GOT3 (cell line): ENCODE results near the gene GNA12.
"Not testable (repeated sequence)": the region's sequence is repeated elsewhere in the genome, so short reads cannot be mapped to it uniquely, and the experiment has no call there.

Source experiments
- DNase-seq: peaks from one replicate; lab custom pipeline; 2025; ENCODE audit warnings: mixed read lengths; lab: John Stamatoyannopoulos, UW

GNA12 gene

DNA sequence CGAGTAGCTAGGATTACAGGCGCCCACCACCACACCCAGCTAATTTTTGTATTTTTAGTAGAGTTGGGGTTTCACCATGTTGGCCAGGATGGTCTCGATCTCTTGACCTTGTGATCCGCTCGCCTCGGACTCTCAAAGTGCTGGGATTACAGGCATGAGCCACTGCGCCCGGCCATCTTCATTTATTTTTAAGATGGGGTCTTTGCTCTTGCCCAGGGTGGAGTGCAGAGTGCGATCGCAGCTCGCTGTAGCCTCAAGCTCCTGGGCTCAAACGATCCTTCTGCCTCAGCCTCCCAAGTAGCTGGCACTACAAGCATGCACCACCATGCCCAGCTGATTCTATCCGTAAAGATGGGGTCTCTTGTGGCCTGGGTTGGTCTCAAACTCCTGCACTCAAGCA is 116.9 kb downstream of the GNA12 start:
- not testable (repeated sequence) for DNase-seq

DNA sequence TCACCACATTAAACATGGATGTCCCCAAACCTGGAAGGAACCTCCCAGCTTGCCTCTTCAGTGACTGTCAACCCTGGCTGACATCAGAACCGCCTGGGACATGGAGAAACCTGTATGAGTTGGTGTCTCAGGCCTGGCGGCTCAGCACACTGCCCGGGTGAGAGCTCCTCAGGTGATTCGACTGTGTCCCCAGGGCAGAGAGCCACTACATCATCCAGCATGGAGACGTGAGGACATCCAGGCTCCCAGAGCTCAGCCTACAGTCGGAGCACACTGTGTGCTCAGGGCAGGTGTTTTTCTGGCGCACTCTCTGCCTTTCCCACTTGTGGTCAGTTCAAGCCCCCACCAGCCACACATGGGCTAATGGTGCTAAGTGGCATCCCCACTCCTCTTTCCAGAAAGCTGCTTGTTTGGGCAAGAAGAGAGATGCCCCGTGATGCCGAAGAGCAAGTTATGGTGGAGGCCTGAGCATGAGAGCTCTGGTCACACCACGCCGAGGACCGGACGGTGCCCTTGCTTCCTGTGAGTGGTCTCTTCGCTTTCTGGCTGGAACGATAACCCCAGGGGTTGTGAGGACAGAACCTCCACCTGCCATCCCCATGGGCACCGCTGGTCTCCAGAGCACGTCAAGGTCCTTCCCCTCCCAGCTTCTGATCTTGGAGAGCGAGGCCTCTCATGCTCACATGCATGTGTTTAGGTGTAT is 117.6 kb downstream of the GNA12 start:
- no peak for DNase-seq

DNA sequence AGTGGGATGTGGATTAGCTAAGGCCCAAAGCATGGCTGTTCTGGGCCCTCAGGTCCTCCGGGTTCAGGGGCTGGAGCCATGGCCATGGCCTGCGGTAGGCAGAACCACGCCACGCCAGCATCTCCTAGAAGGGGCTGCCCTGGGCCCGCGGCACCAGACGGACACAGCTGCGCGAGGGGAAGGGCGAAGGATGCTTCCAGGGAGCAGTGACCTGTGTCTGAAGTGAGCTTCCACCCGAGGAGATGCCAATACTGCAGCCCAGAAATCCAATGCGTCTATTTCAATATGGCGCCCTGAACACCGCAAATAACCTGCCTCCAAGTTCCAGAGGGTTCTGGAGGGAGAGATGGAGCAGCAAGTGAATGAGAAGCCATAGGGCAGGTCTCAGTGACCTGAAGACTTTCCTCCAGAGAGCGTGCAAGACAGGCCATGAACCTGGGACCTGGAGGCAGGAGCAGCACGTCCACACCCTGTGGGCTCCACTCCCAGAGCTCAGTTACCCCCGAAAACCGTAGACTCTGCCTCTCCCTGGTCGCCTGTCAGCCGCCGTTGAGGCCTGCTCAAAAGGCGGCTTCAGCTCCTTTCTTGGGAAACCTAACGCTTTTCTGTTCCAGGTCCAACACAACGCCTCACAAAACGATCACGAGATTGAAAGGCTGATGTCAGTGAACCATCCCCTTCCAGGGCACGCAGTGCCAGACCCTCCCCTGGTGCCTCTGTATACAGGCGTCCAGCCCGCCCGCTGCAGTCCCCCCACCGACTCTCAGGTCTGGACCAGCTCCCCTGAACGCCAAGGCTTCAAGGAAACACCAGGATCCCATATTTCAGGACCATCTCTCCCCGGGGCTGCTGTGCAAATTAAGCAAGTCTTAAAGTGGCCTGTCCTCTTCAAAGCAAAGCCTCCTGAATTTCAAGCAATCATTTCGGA is 118.7 kb downstream of the GNA12 start:
- no peak for DNase-seq

DNA sequence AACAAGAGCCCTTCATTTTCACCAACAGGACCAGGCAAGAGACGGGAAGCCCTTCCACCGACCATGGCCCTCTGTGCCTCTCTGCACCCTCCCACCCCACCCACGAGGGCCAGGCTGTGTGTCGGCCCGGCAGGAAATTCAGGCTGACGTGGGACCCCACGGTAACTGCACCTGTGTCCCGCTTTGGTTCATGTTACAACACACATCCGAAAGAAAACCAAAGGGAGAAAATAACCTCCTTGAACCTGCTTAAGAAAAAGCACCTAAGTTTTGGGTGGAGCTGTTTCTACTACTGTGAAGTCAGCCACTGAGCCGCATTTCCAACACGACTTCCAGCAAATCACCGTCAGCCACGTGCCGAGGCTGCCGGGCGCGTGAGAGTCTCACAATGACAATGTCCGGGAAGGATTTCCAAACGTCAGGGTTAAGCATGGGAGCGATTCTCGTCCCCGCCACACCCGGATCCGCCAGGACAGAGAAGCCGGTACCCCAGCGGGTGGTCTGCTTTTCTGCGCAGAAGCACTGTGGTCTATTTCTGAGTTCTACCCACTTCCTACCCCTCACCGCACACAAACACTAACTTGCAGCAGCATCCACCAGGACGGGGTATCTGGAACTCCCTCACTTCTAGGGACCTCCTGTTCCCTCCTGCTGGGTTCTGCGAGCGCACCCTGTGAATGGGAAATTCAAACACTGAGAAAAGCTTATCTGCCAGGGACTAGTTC is 119.5 kb downstream of the GNA12 start:
- DNase-seq = no peak

DNA sequence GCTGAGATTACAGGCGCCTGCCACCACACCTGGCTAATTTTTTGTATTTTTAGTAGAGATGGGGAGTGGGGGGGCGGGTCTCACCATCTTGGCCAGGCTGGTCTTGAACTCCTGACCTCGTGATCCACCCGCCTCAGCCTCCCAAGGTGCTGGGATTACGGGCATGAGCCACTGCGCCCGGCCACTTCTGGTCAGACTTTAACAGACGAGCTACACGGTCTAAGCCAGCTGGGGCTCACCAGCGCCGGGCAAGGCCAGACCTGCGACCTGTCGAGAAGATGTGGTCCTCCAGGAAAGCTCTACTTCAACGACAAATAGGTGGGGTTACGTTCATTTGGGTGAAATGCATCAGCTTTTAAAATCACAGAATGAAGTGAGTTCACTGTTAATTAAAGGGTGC is 120.1 kb downstream of the GNA12 start:
- DNase-seq = not testable (repeated sequence)

DNA sequence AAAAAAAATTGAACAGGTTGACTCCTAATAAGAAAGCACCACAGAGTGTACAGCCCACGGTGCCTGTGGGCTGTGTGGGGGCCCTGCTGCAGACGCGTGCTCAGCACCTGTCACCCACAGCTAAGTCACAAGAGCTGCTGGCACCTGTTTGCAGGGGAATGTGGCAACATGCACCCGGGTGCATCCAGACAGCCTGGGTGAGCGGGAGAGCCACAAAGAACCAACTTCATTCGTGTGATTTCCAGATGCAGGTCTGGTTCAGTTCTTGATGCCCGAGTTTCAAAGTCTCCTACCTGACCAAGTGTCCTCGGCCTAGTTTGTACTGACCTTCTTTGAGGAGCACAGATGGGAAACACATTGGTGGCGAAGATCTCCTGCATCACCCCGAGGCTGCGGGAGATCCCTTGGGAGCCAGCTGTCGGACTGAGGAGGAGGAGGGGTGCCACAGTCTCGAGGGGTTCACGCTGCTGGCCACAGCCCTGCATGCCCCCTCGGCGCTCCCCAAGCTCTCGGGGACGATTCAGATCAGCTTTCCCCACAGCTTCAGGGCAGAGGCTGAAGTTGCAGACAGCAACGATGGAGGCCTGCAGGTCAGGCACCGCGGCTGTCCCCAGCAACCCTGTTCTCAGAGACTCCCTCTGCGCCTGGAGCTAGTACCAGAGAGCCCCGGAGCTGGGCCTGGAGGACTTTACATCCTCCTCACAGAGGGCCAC is 120.8 kb downstream of the GNA12 start:
- DNase-seq = no peak

DNA sequence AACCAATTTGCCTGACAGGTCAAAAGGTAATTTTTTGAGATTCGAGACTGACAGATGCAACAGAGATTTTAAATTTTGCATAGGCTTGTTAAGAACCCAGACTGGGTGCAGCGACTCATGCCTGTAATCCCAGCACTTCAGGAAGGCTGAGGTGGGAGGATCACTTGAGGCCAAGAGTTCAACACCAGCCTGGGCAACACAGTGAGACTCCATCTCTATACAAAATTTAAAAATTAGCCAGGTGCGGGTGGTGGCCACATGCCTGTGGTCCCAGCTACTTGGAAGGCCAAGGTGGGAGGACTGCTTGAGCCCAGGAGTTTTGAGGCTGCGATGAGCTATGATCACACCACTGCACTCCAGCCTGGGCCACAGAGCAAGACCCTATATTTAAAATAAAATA is 121.5 kb downstream of the GNA12 start:
- no peak for DNase-seq

DNA sequence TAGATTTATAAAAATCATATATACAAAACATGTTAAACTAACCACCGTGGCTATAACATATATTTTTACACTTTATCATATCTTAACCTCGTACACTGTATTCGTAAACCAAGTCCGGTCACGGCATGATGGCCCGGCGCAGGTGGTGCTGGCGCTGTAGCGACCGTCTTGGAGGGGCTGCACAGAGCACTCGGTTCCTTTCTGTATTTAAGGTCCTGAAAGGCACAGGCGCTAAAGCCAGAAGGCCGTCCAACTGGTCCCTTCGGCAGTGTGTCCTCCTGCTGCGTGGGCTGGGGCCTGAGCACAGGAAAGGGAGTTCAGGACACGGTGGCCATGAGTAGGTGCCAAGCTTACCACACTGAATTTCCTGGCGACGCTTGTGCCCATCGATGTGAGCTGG is 122.3 kb downstream of the GNA12 start:
- no peak for DNase-seq

DNA sequence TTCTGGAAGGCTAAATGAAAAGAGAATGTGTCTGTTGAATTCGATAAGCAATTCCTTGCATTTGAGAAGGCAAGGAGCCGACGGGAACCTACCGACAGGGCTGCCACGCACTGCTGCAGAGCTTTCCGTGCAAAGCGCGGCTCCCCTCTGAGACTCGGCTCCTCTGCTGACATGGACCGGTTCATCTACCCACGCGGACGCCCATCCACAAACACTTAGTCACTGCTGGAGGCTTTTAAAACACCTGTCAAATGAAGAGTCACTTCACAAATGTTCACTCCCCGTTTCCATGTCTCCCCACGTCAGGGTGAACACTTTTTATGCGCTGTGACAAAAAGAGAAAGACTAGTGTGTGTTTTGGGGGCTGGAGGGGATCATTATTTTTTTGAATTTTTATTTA is 124.1 kb downstream of the GNA12 start:
- DNase-seq = no peak

DNA sequence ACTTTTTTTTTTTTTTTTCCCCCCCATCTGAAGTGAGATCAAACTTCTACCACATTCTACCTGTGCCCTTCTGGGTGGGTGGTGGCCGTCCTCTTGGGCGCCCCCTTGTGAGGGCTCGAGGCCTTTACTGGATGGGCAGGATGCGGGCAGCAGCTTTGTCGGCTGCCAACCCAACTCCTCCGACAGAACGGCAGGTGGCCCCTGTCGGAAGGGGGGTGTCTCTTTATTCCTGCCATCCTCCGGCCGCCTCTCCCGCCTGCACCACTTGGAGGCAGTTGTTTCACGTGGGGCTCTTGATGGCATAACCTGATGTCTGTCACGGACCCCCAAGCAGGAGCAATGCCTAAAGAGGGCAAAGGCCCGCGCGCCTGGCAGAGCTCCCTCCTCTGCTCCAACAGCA is 125.1 kb downstream of the GNA12 start:
- no peak for DNase-seq

DNA sequence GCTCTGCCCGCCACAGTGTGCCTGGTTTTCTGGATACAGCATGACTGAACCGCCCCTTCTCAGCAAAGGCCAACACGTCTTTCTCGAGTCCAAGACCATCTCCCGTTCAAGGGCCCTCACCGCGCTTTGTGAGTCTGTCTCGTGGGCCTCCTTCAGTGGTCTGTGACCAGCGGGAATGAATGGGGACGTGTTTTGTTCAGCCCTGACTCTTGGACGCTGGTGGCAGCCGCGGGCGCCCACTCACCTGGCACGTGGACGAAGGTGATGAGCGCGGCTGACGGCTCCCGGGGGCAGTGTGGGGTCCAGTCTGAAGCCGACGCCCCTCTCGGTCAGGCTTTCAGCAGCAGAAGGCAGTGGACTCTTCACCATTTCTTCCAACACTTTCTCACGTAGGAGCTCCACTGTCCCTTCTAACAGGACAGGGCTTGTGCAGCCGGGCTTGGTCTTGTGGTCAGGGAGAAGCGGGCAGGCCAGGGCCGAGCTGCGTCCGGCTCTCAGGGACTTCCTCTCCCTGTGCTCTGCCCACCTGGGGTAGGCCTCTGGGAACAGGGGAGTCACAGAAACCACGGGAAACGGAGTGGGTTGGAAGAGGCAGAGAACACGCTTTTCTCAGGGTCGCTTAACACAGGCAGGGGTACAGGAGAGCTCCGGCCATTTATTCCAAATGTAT is 125.7 kb downstream of the GNA12 start:
- no peak for DNase-seq

DNA sequence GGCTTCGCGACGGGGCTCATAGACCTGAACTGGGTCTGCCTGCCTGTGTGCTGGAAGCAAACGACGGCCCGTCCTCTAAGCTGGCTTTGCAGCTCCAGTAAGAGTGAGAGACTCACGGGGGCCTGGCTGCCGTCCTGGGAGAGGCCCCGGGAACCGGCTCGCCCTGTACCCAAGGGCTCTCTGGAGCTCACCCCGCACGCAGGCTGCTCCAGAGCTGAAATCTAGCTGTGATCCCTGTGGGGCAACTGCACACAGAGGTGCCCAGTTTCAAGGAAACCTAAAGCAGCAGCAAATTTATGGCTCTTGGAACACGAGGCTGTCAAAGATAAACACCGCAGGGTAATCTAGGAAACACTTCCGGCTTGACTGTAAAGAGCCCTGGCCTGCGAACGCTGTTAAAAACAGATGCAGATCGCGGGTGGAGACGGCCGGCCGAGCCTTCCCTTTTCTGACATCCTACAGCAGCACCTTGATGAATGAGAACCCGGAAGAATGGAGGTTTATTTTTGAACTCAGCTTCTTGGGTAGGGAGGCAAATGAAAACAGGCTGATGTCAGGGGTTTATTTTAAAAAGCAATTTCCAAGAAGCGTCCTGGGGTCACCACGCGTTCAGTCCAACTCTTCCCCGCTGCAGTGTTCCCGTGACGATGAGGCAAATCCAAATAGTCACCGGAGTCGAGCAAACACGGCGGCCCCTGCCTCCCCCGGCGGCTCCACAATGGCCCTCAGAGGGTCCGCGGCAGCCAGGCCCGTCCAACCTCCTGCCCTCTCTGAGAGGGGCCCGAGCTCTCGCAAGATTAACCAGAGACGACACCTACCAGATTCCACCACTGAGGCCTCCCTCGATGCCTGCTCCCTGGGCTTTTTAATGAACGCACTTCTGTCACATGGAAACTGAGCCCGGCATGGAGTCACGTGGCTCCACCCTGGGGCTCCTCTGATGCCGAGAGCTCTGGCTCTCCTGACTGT is 126.5 kb downstream of the GNA12 start:
- no peak for DNase-seq

DNA sequence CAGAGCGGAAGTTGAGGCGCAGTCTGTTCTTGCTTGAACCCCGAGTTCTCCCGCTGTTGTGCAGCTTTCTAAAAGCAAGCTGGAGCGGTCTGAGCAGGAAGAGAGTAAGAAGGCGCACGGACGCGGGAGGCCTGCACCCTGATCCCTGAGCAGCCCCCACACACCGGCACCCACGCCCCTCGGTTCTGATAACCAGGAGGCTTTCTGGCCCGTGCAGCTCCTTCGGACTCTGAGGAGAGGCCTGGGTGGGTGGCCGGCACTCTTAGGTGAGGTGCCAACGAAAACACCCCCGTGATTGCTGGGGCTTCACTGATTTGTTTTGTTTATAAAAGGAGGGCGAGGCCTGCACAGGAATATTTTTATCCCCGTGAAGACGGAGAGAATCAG is 127.2 kb downstream of the GNA12 start:
- no peak for DNase-seq

DNA sequence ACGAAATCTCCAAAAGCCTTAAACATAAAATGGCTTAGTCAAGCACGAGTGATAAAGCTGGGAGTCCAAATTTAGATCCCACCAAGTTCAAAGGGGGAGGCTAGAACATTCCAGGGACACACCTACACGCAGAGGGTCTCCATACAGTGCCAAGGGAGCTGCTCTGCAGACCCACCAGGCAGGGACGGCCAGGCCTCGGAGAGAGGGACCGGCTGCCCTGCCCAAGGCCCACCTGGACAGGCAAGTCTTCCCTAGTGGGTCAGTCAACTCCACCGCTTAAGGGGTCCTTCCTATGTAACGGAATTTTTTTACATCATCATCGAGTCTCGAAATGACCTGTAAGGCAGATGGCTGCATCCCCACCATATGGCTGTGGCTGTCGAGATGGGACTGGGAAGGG is 127.6 kb downstream of the GNA12 start:
- no peak for DNase-seq

DNA sequence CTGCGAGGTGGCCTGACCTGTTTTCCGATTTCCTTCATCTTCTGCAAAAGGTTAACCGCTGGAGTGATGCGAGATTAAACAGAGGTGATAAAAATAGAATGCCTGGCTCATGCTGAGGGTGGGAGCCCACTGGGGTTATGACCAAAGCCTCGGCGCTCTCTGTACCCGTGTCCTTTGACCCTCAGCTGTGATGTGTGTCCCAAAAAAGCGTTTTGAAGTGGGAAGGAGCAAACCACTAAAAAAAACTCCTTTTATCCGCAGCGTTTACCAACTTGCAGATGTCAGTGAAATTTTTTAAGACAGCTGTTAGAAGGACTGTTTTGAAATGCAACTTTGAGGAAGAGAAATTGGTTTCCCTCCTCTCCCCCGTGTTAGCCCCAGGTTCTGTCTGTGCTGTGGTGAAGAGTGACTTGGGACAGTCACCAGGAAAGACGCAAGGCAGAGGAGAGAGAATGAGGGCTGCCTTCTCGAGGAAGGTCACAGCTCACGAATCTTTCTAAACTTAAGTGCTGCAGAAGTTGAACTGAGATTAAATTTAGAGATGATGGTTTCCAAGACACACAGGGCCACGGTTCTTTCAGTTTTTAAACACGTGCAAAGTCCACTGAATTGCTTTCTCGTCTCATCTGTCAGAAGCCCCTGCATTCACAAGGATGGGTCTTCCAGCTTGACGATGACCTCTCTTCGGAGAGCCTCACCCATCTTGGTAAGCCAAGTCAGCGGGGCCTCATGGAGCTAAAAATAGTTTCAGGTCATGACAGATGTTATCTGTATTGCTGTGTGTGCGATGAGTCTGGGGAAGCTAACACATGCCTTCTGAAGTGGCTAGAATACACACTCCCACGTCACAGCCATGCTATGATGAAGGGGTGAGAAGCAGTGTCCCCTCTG is 128.5 kb downstream of the GNA12 start:
- DNase-seq = no peak

DNA sequence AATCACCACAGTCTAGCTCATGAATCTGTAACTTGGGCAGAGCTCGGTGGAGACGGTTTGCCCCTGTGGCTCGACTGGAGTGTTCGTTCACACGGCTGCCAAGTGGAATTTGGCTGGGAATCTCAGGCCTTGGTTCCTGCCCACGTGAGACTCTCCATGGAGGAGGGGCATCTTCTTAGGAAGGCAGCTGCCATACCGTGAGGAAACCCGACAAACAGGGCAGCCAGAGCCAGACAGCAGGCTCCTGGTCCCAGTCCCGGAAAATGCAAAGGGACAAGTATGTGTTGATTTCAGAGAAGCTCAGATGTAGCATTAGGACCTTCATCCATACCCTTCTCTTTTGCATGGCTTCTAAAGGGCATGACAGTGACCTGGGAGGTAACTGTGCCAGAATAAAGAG is 129.5 kb downstream of the GNA12 start:
- no peak for DNase-seq

DNA sequence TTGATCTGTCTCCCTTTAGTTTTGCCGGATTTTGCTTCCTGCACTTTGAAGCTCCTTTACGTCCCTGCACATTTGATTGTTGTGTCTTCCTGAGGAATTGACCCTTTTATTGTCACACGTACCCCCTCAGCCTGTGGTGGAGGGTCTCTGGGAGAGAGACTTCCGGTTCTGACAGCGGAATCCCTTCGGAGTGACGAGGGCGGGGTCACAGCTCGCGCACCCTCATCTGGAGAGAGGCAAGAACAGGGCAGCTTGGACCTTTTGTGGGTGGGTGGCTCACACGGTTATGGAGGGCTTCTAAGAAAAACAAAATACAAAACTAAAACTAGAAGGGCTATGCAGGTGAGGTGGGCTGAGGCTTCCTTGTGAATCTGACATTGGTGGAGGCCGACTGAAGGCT is 130.1 kb downstream of the GNA12 start:
- no peak for DNase-seq

DNA sequence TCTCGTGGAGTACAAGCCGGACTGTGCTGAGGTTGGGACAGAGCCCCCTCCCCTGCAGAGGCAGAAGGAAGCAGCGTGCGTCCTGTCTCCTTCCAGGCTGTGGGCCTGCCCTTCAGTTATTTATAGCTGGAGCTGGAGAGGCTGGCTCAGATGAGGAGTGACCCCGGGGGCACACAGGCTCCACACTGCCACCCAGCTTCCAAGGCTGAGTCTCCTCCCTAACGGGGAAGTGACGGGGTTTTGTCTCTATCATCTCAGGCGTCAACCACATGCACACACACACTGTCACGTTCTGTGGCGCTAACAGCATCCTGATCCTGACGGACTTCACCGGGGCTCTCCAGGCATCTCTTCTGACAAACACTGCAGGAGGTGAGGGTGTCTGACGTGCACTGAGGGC is 130.7 kb downstream of the GNA12 start:
- DNase-seq = no peak
